ENCODE results near the gene ATL2.

- TF ChIP-seq CTCF (conservative IDR thresholded peaks at IDR 0.05; ENCODE audit: low read depth, low read length), result no peak
- TF ChIP-seq EZH2 (IDR thresholded peaks at IDR 0.05; ENCODE audit: borderline replicate concordance, low read depth, low read length, poor library complexity, severe bottlenecking), result no peak
Measured at GRCh38 chr2:38301340-38301968, 75.6 kb downstream of the ATL2 start.

All from A673 (cell line).